NCI-H2029 (cell line): Measurements from ENCODE around the gene PTPRN2.

ENCODE experiments used
- DNase-seq: peaks from one replicate; lab custom pipeline; 2025; lab: John Stamatoyannopoulos, UW

PTPRN2 gene

GRCh38 chr7:158576050-158576762 lies 11.4 kb downstream of the PTPRN2 start:
- DNase-seq = no peak

GRCh38 chr7:158574308-158575036 lies 13.2 kb downstream of the PTPRN2 start:
- no peak for DNase-seq

DNA sequence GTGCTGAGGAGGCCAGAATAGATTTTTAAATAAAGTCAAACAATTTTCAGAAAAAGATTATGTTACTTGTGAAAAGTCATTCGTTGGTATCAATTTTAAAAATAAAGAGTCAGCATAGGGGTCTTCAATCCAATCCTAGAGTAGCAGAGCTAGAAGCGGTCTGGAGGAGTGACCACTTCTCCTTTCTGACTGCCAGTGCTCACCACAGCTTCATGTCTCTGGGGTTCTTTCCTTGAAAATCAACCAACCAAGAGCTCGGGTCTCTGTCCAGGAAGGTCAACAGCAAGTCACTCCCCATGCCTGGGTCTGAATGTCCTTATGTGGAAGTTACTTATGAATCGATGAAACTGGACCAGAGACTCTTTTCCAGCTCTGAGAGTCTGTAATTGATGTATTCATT lies 14.3 kb downstream of the PTPRN2 start:
- no peak for DNase-seq

GRCh38 chr7:158572000-158572828 lies 15.4 kb downstream of the PTPRN2 start:
- peak; percentile 32 for DNase-seq

DNA sequence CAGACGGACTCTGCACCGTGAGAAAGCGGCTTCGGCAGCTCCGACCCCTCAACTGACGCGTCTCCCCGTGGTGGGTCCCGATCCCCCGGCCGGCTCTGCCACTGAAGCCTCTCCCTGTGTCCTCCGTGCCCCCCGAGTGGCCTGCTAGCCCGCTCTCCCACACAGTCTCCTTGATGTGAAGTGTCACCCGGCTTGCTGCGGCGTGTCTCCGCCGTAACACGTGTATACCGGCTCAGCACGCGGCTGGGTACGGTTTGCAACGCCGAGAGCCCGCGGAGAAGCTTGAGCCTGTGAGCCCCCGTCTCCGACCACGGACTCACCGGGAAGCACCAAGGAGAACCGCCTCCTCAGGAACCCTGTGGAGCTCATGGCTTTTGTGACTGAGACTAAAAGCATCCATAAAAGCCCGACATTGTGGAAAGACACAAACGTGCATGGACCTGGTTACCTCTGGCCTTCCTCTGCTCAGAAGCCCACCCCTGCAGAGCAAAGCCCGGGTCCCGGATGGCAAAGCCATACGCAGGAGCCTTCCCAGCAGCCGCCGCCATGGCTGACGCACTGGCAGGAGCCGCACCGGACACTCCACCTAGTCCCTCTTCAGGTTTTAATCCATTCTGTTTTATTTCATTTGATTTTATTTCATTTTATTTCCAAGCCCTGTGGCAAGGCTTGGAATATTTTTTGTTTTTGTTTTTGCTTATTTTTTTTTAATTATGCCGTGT lies 17.0 kb downstream of the PTPRN2 start:
- DNase-seq = no peak

- DNase-seq = no peak
Measured at GRCh38 chr7:158569858-158570323, 17.7 kb downstream of the PTPRN2 start.

GRCh38 chr7:158568974-158569857 lies 18.4 kb downstream of the PTPRN2 start:
- no peak for DNase-seq

DNA sequence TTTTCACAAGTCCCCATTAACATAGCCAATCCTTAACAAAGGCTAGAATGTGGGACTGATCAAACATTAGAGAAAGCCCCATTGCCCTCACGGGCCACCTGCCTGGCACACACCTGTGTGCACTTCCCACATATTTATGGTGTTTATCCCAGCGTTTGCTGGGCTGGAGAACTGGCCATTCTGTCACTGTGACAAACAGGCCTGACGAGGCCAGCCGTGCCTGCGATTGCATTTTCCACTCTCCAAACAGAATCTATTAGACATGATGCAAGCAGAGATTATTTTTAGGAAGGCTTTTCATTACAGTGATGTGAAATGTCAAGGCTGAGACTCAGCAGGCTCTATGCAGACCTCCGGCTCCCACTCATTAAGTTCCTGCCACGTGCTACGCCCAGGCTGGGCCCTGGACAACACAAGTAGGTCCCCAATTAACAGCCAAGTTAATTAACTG lies 20.4 kb downstream of the PTPRN2 start:
- DNase-seq = peak; percentile 51

GRCh38 chr7:158564663-158565035 lies 23.0 kb downstream of the PTPRN2 start:
- DNase-seq = no peak

DNA sequence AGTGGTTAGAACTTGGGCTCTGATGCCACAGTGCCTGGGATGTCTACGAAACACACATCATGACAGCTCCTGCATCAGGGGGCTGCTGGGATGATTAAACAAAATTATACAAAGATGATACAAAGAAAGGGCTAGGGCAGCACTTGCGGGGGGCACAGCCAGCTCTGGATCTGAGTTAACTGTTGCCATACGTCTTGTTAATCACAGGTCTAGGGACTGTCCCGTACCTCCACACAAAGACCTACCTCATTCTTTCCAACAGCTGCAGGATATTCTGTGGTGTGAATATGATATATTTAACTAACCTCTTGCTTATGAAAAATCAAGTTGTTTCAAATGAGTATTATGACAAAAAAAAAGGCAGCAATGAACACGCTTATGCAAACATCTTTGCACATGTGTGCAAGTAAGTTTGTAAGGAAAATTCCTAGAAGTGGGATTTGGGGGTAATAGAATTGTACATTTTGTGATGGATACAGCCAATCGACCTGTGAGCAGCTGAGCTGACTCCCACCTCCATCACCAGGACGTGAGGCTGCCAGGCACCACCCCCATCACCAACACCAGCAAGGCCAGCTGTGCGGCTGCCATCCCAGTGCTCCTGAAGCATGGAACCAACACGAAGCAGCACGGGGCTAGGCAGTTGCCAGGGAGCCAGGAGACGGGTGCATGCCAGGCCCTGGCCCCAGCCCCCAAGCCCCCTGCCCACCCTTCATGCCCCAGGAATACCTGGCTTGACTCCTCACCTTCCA lies 23.5 kb downstream of the PTPRN2 start:
- DNase-seq = no peak

- no peak for DNase-seq
Measured at GRCh38 chr7:158563051-158563450, 24.6 kb downstream of the PTPRN2 start.

- no peak for DNase-seq
Measured at GRCh38 chr7:158562517-158562916, 25.1 kb downstream of the PTPRN2 start.

- no peak for DNase-seq
Measured at GRCh38 chr7:158561659-158562058, 26.0 kb downstream of the PTPRN2 start.

DNA sequence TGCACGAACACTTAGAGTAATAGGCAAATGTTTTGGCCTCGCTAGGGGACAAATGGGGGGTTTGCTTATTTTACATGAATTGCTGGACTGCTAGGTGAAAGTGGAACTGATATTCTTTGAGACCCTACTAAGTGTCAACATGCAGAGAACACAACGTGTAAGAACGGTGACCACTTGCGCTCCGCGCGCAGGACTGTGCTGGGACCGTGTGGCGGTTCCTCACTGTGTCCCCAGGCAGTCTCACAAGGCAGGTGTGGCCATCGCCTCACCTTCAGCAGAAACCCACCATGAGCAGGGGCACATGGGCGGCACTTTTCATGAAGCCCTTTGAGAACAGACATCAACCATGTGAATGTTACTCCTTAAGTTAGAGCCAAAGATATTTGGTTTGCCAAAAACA lies 27.2 kb downstream of the PTPRN2 start:
- no peak for DNase-seq

- no peak for DNase-seq
Measured at GRCh38 chr7:158559356-158559755, 28.3 kb downstream of the PTPRN2 start.

GRCh38 chr7:158558816-158559215 lies 28.8 kb downstream of the PTPRN2 start:
- no peak for DNase-seq

DNA sequence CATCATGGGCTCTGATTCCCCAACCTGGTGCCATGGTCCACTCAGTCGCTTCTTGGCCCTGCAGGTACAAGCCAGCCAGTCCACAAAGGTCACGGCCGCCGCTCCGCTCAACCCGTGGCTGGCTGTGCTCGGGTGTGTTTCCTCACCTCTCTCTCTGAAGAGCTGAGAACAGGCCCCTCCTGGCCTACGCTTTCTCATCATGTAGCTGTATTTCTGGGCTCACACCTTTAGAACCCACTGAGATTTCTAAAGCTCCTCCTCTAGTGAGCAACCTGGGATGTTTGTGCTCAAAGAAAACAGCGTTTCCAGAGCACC lies 30.2 kb downstream of the PTPRN2 start:
- no peak for DNase-seq

DNA sequence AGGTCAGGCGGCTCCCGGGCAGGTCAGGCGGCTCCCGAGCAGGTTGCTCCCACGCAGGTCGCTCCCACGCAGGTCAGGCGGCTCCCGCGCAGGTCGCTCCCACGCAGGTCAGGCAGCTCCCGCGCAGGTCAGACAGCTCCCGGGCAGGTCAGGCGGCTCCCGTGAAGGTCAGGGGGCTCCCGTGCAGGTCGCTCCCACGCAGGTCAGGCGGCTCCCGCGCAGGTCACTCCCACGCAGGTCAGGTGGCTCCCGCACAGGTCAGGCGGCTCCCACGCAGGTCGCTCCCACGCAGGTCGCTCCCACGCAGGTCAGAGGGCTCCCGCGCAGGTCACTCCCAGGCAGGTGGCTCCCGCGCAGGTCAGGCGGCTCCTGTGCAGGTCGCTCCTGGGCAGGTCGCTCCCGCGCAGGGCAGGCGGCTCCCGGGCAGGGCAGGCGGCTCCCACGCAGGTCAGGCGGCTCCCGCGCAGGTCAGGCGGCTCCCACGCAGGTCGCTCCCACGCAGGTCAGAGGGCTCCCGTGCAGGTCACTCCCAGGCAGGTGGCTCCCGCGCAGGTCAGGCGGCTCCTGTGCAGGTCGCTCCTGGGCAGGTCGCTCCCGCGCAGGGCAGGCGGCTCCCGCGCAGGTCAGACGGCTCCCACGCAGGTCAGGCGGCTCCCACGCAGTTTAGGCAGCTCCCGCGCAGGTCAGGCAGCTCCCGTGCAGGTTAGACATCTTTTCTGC lies 30.7 kb downstream of the PTPRN2 start:
- DNase-seq = no peak

GRCh38 chr7:158555034-158555520 lies 32.5 kb downstream of the PTPRN2 start:
- no peak for DNase-seq
